GM21423 (cell line): ENCODE data around the gene IFT43.

Source experiments
- ATAC-seq: cut with Tn5 transposase; IDR thresholded peaks from one replicate; pipeline ENCODE4 v1.9.1; 2021; ENCODE audit warnings: mild to moderate bottlenecking, moderate library complexity; ENCODE audit not compliant: unreplicated experiment

Gene IFT43

GRCh38 chr14:75985618-75986438, at the start of gene IFT43:
IFT43 (plus strand) TSS chr14:75985763; CDS start chr14:75985787, 24 bp downstream.
- peak; percentile 67 for ATAC-seq

- ATAC-seq, result no peak
Observed at GRCh38 chr14:75939200-75939599, 46.4 kb upstream of the IFT43 start.

DNA sequence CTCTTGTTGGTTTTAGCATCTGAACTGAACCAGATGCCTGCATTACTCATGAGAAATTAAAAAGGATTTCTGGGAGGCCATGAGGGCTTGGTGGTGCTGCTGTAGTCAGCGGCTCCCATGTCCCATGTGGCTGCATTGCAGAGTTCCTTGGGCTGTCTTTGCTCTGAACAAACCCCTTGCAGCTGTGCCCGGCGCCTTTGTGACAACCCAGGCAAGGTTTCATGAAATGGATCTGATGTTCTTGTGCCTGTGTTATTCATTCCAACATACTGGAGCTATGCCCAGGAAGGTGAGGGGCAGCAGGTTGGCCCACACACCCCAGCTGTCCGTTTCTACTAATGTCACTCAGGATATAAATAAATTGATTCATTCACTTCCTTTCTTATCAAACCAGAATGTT, 44.5 kb upstream of the IFT43 start:
- no peak for ATAC-seq

GRCh38 chr14:75944607-75945241, 40.8 kb upstream of the IFT43 start:
- ATAC-seq, result no peak

- ATAC-seq, result no peak
Observed at GRCh38 chr14:75946785-75947184, 38.8 kb upstream of the IFT43 start.

DNA sequence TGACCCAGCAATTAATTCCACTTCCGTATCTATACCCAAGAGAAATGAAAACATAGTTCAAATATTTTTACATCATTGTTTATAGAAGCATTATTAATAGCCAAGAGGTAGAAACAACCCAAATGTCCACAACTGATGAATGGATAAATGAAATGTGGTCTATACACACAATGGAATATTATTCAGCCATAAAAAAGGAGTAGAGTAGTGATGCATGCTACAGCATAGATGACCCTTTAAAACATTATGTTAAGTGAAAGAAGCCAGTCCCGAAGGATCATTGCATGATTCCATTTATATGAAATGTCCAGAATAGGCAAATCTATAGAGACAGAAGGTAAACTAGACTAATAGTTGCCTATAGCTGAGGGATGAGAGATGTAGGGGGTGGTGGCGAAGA, 33.1 kb upstream of the IFT43 start:
- ATAC-seq, result no peak

- no peak for ATAC-seq
Observed at GRCh38 chr14:75959031-75959430, 26.5 kb upstream of the IFT43 start.

GRCh38 chr14:75960231-75960630, 25.3 kb upstream of the IFT43 start:
- ATAC-seq, result peak; percentile 73

GRCh38 chr14:75961662-75962061, 23.9 kb upstream of the IFT43 start:
- no peak for ATAC-seq

DNA sequence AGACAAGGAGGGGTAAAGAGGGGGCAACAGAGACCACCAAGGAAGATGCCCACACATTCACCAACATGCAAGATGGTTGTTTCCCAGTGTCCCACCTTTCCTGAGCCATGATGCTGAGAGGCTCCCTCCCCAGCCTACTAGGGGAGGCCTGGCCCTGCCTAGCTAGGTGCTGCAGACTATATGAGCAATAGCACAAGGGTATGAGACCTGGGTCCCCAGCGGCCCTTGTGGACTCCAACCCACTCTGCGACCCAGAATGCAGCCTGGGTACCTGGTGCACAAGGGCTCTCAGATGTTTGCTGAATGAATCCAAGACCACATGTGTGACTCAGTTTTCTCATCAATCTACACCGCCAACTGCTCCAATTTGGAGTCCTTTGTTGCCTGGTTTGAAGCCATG, 17.7 kb upstream of the IFT43 start:
- no peak for ATAC-seq

- no peak for ATAC-seq
Observed at GRCh38 chr14:75968456-75968855, 17.1 kb upstream of the IFT43 start.

DNA sequence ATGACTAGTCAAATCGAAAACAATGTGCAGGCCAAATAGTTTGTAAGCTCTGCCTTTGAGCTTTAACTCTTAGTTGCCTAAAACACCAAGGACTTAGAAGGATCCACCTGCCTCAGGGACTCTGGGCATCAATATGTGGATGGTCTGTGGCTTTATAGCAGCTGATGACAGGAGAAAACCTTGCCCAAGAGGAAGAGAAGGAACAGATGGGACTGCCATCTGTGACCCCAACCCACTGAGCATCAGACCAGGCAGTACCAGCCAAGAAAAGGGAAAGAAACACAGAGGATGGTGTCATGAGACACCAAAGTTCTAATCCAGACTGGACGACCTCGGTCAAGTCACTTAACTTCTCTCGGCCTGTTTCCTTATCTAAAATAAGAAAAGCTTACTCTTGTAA, 16.4 kb upstream of the IFT43 start:
- ATAC-seq, result no peak

DNA sequence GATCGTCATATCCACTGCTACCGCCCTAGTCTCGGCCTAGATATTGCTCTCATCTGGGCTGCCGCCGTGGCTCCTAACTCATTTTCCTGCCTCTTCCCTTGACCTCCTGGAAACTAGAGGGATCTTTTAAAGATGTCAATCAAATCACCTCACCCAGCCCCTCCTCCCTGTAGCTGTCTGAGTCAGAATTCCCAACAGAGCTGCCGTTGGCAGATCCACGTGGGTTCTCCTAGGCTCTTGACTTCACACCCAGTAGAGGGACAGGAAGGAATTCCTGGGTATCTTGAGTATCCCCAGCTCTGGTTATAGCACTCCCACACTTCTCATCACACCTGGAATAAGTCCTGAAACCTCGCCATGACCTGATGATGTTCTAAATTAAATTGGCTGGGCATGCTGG, 15.7 kb upstream of the IFT43 start:
- ATAC-seq, result no peak

- ATAC-seq, result no peak
Observed at GRCh38 chr14:75970989-75971388, 14.6 kb upstream of the IFT43 start.

DNA sequence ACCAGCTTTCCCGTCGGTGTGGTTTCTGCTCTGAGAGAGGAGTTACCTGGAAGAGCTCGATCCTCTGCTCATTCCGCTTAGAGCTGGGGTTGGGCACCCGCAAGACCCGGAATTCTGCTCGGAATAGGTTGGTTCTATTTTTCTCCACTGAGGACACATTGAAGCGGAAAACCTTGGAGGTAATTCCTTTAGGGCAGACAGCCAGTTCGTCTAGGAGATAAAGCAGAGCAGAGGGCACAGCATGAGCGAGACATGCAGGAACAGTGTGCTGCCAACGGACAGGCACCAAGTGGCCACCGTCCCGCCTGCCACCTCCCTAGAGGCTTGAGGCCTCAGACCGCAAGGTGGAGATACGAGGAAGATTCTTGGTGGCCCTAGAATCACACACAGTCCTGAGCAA, 14.1 kb upstream of the IFT43 start:
- no peak for ATAC-seq

DNA sequence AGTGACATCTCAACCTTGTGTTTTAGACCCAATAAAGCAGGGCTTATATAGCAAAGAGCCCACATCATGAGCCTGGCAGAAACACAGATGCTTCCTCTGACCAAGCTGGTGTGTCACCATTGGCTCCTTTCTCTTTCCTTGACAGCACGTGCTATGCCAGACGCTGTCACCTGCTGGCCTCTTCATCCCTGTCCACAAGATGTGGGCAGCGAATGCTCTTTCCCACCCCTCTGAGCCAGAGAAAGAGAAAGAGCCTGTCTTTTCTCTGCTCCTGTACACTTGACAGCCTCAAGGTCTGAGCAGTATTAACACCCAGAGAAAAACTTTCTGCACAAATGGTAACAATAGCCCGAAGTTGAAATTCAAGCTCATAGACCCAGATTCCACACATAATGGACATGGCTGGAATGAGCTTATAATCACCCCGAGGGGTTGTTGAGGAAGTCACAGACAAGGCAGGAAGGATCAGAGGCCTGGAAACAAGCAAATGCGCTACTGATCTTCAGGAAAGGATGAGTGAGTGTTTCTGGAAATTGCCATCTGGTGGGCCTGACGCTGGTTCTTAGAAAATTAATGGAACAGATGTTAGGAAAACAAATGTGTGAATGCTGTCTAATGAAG, 12.7 kb upstream of the IFT43 start:
- no peak for ATAC-seq

GRCh38 chr14:75976826-75977581, 8.6 kb upstream of the IFT43 start:
- ATAC-seq, result no peak

DNA sequence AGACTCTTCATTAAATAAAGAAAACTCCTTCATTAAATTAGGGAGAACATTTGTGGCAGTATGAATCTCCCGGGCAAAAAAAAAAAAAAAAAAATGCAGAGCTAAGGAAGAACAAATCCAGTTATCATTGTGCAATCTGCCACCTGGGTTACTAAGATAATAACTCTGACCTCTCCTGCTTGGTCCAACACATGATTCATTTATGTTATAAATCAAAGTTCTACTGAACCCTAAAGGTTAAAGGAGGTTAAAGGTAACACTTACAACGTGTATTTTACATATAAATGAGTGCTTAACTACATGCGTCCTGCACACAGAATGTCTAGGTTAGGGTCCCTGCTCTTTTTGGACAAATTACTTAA, 8.0 kb upstream of the IFT43 start:
- no peak for ATAC-seq

DNA sequence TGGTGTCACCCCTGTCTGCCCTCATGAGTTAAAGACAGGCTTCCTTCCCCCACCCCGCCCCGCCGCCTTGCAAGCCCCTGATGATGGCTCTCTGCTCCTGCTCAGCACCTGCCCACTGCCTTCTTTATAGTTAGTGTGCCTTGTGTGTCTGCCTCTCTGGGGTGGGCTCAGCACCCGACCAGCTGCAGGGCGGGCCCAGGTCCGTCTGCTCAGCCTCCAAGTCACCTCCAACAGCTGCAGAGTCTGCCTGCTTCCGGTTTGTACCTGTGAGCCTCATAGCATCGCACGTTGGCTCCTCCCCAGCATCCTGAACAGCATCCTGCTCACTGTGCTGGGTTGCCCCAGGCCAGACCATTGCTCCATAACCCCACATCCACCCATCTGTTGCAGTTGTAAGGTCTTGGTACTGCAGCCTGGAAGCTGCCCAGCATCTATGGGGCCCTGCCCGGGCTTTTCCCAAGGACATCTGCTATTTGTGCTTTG, 7.3 kb upstream of the IFT43 start:
- no peak for ATAC-seq

DNA sequence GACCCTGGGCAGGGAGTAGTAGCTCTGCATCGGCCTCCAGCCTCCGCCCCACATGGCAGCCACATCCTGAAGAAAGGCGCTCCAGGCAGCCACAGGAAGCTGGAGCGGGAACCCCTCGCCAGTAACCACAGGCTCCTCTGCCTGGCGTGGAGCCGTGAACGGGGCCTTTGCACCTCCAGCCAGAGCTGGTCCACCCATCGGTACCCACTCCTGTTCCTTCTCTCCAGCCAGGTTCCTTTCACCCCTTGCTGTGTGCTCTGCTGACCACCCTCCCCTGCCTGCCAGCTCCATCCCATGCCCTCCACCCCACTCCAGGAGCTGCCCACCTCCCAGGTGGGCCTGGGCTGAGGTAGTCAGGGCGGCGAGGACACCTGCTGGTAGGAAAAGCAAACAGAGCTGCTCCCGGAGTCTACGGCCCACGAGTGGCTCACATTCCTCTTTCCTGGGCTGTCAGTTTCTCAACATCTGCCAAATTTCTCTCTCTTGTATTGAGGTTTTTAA, 6.4 kb upstream of the IFT43 start:
- no peak for ATAC-seq
